Adrenal gland (tissue), 12 donors: ENCODE measurements around the gene PLA2G4E. TPM values are rescaled to one million over a fixed set of nuclear protein-coding genes. Genes with fewer than 3 reads are reported as not detected.
A peak's percentile ranks its signal among the peaks of the same experiment; 100 is the strongest.

ENCODE experiments used
- DNase-seq, 7 donors: peaks; one replicate each; pipeline ENCODE4 v3.0.0-alpha.2; 2019 to 2020
- H3K27ac ChIP-seq, 5 donors: fragments of 200-600 bp; sonication (generic) in 4 of 5; 1 replicate in 3 of 5; 2 replicates in 2 of 5; pipeline versions ENCODE4 v1.5.1 to v1.8.0; 2016 to 2020; ENCODE audit warnings: mild to moderate bottlenecking in 1 of 5
- H3K27me3 ChIP-seq: fragments of 200-600 bp; 2 replicates; pipeline ENCODE4 v1.8.0; 2021
- H3K36me3 ChIP-seq, 2 donors: fragments of 200-600 bp; replicated peaks in 1 of 2; 1 replicate in 1 of 2; 2 replicates in 1 of 2; pipeline versions ENCODE4 v1.5.1 to v1.8.0; 2018 to 2022
- H3K4me1 ChIP-seq, 2 donors: fragments of 200-600 bp; replicated peaks in 1 of 2; 1 replicate in 1 of 2; 2 replicates in 1 of 2; pipeline versions ENCODE4 v1.5.1 to v1.8.0; 2018 to 2021
- H3K4me3 ChIP-seq, 4 donors: fragments of 200-600 bp; sonication (generic) in 3 of 4; one replicate each; pipeline ENCODE4 v1.5.1; 2016 to 2018
- H3K9me3 ChIP-seq, 3 donors: fragments of 200-600 bp; sonication (generic) in 1 of 3; replicated peaks in 1 of 3; 1 replicate in 2 of 3; 2 replicates in 1 of 3; pipeline versions ENCODE4 v1.5.1 to v1.8.0; 2016 to 2021
- POLR2A ChIP-seq, 2 donors: fragments of 450-650 bp; IDR thresholded peaks; one replicate each; pipeline ENCODE4 v1.6.1; 2017; ENCODE audit warnings: antibody characterized with exemption in 2 of 2, mild to moderate bottlenecking in 2 of 2, moderate library complexity in 1 of 2
- WGBS, 4 donors: extraction: QIAGEN DNeasy Blood & Tissue Kit in 2 of 4; methylation state at CpG; one replicate each; pipeline versions ENCODE4 v1.1.5 to v1.1.7; 2013 to 2017; 5-methylcytosine and 5-hydroxymethylcytosine counted together
- intact Hi-C, 2 donors: fragments of 100-400 bp; cut with DNase I; formaldehyde crosslinking; loops; one replicate each; pipeline versions ENCODE4 v1.14.1 to v1.15.0; 2022 to 2023
- polyA plus RNA-seq, 3 donors: library from polyadenylated mRNA; stranded (reverse); fragments of 200-250 nt in 2 of 3; fragments of 350-450 nt in 1 of 3; fragmentation: Illumina TruSeq in 1 of 3; extraction: RNeasy Lipid Tissue Mini Kit (QIAGEN cat#74804) in 1 of 3; gene quantifications; one replicate each; pipeline ENCODE4 v1.2.3, GENCODE V29; 2013 to 2014
- total RNA-seq, 9 donors: library from RNA; depleted of rRNA in 4 of 9; stranded (reverse); fragments of >200 nt in 4 of 9; fragments of 120-200 nt in 1 of 9; fragmentation: NEBNext Ultra II Directional in 1 of 9; extraction: Animal tissue kit (Norgen Biotek cat#: 25700) in 1 of 9; gene quantifications; one replicate each; pipeline versions ENCODE4 v1.1.0 to v1.2.4, GENCODE V29; 2013 to 2023
- TF ChIP-seq, protein P1 (sequence below), 6 experiments: fragments of 450-650 bp in 4 of 6; fragments of 200-600 bp in 2 of 6; sonication (generic) in 1 of 6; IDR thresholded peaks; 1 replicate in 5 of 6; 2 replicates in 1 of 6; pipeline versions ENCODE4 v1.5.1 to v1.8.0; 2016 to 2021; ENCODE audit warnings: antibody characterized with exemption in 6 of 6, mild to moderate bottlenecking in 2 of 6, moderate library complexity in 1 of 6
- donor health status: healthy with polysubstance abuse.
- donor health status: Bipolar disorder and iron deficiency.
- donor health status: DM: yes; HTN: yes; CAD: no.
- donor health status: DM: no; HTN: no; CAD: no.
- donor health status: DM: no; HTN: no; CAD: no.
- donor health status: DM: yes; HTN: yes; CAD: no.

PLA2G4E gene
- total and polyA plus RNA-seq, 12 donors = 0.03 to 1.1 (median 0.23) TPM; not detected in 8

DNA sequence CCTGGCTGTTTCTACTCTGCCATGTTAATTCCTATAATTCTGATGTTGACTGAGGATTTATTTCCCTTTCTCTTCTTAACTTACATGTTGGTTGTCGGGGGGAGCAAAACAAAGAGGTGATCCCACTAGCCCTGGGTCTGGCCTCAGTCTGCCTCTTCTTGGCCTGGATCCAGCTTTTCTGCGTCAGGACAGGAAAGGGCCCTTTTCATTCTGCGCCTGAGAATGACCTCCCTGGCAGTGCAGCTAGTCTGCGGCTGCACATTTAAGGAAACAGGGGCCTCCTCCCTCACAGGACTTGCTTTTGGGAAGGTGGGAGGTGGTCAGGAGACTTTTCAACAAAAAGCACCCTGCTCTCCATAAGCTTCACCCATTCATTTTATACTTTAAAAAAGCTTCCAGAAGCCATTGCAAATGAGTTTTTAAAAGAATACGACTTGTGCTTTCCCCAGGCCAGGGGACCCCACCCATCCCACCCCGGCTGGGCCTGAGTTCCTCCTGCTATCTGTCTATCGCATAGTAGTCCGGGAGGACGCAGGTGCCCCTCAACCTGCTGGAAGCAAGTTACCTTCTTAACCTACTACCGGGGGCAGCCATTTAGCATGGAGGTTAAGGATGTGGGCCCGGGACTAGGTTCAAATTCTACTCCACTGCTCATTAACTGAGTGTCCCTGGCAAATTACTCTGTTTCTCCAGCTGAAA is 27.2 kb downstream of the PLA2G4E start:
- intact Hi-C loops = no loop called here

GRCh38 chr15:41992803-41993190 is 28.0 kb downstream of the PLA2G4E start:
- no peak for TF ChIP-seq POLR2A (IDR thresholded peaks at IDR 0.05)
- TF ChIP-seq, protein P1, sequence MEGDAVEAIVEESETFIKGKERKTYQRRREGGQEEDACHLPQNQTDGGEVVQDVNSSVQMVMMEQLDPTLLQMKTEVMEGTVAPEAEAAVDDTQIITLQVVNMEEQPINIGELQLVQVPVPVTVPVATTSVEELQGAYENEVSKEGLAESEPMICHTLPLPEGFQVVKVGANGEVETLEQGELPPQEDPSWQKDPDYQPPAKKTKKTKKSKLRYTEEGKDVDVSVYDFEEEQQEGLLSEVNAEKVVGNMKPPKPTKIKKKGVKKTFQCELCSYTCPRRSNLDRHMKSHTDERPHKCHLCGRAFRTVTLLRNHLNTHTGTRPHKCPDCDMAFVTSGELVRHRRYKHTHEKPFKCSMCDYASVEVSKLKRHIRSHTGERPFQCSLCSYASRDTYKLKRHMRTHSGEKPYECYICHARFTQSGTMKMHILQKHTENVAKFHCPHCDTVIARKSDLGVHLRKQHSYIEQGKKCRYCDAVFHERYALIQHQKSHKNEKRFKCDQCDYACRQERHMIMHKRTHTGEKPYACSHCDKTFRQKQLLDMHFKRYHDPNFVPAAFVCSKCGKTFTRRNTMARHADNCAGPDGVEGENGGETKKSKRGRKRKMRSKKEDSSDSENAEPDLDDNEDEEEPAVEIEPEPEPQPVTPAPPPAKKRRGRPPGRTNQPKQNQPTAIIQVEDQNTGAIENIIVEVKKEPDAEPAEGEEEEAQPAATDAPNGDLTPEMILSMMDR (IDR thresholded peaks at IDR 0.05) = no peak
- no peaks in the 10 kb centered on the region for H3K36me3 ChIP-seq
- DNase-seq = no peak
- 83 to 93% (median 84%) methylated on average over 7 of the region's 7 CpGs; no CpG with 5 or more reads in 1 of the 4 donors for WGBS, 4 donors
- H3K4me3 ChIP-seq = no peak overlapping the region
- H3K27ac ChIP-seq = no peak overlapping the region
- H3K27me3 ChIP-seq = no peaks in the 10 kb centered on the region
- H3K9me3 ChIP-seq = no peaks in the 10 kb centered on the region
- intact Hi-C loops = no loop called here
- no peaks in the 10 kb centered on the region for H3K4me1 ChIP-seq

More for the DNA sequence above, 27.2 kb downstream of the PLA2G4E start:
- Histone ChIP-seq H3K4me3 (no peak overlapping the region), H3K27me3 (no peaks in the 10 kb centered on the region), H3K36me3 (no peaks in the 10 kb centered on the region), H3K27ac (no peak overlapping the region), H3K4me1 (no peaks in the 10 kb centered on the region), H3K9me3 (no peaks in the 10 kb centered on the region)
- DNase-seq = no peak
- TF ChIP-seq POLR2A (IDR thresholded peaks at IDR 0.05) = no peak
- TF ChIP-seq, protein P1 (IDR thresholded peaks at IDR 0.05) = no peak
- 79 to 82% (median 80%) methylated on average over 9 to 11 of the region's 11 CpGs for WGBS, 4 donors

- no peak for DNase-seq
- H3K36me3 ChIP-seq = no peaks in the 10 kb centered on the region
- no peaks in the 10 kb centered on the region for H3K9me3 ChIP-seq
- no peak overlapping the region for H3K4me3 ChIP-seq
- H3K4me1 ChIP-seq = no peaks in the 10 kb centered on the region
- no peak overlapping the region for H3K27ac ChIP-seq
- H3K27me3 ChIP-seq = no peaks in the 10 kb centered on the region
- intact Hi-C loops = no loop called here
- TF ChIP-seq, protein P1 (IDR thresholded peaks at IDR 0.05) = no peak
- no peak for TF ChIP-seq POLR2A (IDR thresholded peaks at IDR 0.05)
- 81 to 94% (median 91%) methylated on average over 15 to 18 of the region's 18 CpGs for WGBS, 4 donors
These were observed 28.6 kb downstream of the PLA2G4E start for GRCh38 chr15:41992151-41992802.

DNA sequence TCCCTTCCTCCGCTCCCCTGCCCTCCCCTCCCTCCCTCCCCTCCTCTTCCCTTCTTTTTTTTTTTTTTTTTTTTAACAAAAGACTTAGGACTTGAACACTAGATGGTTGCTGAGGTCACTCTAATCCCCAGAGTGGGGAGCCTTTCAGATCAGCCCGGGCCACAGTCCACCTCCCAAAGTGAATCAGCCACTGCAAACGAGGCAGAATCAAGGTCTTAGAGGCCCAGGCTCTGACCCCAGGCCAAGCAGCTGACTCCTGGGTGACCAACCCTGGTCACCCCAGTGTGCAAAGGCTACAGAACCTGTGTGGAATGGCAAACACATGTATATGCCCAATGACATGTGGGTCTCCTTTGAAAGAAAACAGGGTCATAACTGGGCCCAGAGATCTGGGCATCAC is 30.2 kb downstream of the PLA2G4E start:
- TF ChIP-seq, protein P1 (IDR thresholded peaks at IDR 0.05) = no peak
- TF ChIP-seq POLR2A (IDR thresholded peaks at IDR 0.05) = no peak
- no peak overlapping the region for H3K27ac ChIP-seq
- DNase-seq = peak in 1 of 7 donors; percentile 23
- no peaks in the 10 kb centered on the region for H3K9me3 ChIP-seq
- 41 to 78% (median 52%) methylated on average over 3 of the region's 3 CpGs for WGBS, 4 donors
- no peaks in the 10 kb centered on the region for H3K27me3 ChIP-seq
- no peaks in the 10 kb centered on the region for H3K36me3 ChIP-seq
- no peaks in the 10 kb centered on the region for H3K4me1 ChIP-seq
- intact Hi-C loops = loop anchor here in 1 of 2 donors (2.0 kb wide), 1 partner anchor 68 kb away; no protein-coding TSS in a partner anchor
- H3K4me3 ChIP-seq = no peak overlapping the region
